SU-DHL-6 (cell line): ENCODE measurements around the gene CDK3.

ENCODE experiments used
- H2AFZ ChIP-seq: fragments of 200-600 bp; sonication (generic); 2 replicates; pipeline ENCODE4 v1.6.1; 2014; ENCODE audit warnings: low read depth, mild to moderate bottlenecking, moderate library complexity, mixed read lengths, antibody characterized with exemption, low read length; ENCODE audit not compliant: severe bottlenecking
- H3F3A ChIP-seq: fragments of 200-600 bp; shearing (Covaris generic); 2 replicates; pipeline ENCODE4 v1.6.0; 2016; ENCODE audit warnings: antibody characterized with exemption, mild to moderate bottlenecking; ENCODE audit not compliant: insufficient read depth
- H3K27ac ChIP-seq: fragments of 200-600 bp; sonication (generic); 2 replicates; pipeline ENCODE4 v1.5.1; 2016; ENCODE audit warnings: low read depth, mild to moderate bottlenecking, low read length, moderate library complexity, mixed read lengths
- H3K27me3 ChIP-seq: fragments of 200-600 bp; sonication (generic), shearing (Covaris generic); 2 replicates; pipeline ENCODE4 v1.6.0; 2014; ENCODE audit warnings: mild to moderate bottlenecking, low read length
- H3K36me3 ChIP-seq: fragments of 200-600 bp; sonication (generic); 2 replicates; pipeline ENCODE4 v1.6.1; 2014; ENCODE audit warnings: mild to moderate bottlenecking, low read length, mixed read lengths
- H3K4me2 ChIP-seq: fragments of 300-600, 200-600 bp; shearing (Covaris generic), sonication (generic); 2 replicates; pipeline ENCODE4 v1.6.0; 2014; ENCODE audit warnings: low read length, low read depth, mild to moderate bottlenecking; ENCODE audit not compliant: poor library complexity, severe bottlenecking
- H3K4me3 ChIP-seq: fragments of 200-600 bp; sonication (generic); 2 replicates; pipeline ENCODE4 v1.5.1; 2014; ENCODE audit warnings: antibody characterized with exemption, low read length, mild to moderate bottlenecking, mixed read lengths; ENCODE audit not compliant: insufficient read depth, poor library complexity, severe bottlenecking
- H3K79me2 ChIP-seq: fragments of 200-600 bp; sonication (generic); 2 replicates; pipeline ENCODE4 v1.6.1; 2014; ENCODE audit warnings: mild to moderate bottlenecking, low read length, moderate library complexity; ENCODE audit not compliant: insufficient read depth
- H3K9ac ChIP-seq: fragments of 200-600 bp; sonication (generic); 2 replicates; pipeline ENCODE4 v1.7.0; 2014; ENCODE audit warnings: mild to moderate bottlenecking, low read length
- H3K9me2 ChIP-seq: fragments of 200-600 bp; sonication (generic); replicated peaks from 2 replicates; pipeline ENCODE4 v1.6.1; 2014; ENCODE audit warnings: low read length; ENCODE audit not compliant: insufficient read depth
- H3K9me3 ChIP-seq: fragments of 200-600 bp; sonication (generic); 2 replicates; pipeline ENCODE4 v1.6.1; 2014; ENCODE audit warnings: low read length, mixed read lengths; ENCODE audit not compliant: insufficient read depth
- H4K20me1 ChIP-seq: fragments of 200-600 bp; sonication (generic); 2 replicates; pipeline ENCODE4 v1.6.1; 2014; ENCODE audit warnings: low read depth, mild to moderate bottlenecking, antibody characterized with exemption, low read length, moderate library complexity, mixed read lengths
- CTCF ChIP-seq: fragments of 200-600 bp; sonication (generic); IDR thresholded peaks from one replicate; pipeline ENCODE4 v1.5.1; 2017; ENCODE audit warnings: antibody characterized with exemption, mild to moderate bottlenecking, low read length, moderate library complexity; ENCODE audit not compliant: insufficient read depth, poor library complexity, severe bottlenecking
- EZH2phosphoT487 ChIP-seq: fragments of 200-600 bp; sonication (generic), shearing (Covaris generic); conservative IDR thresholded peaks from 2 replicates; pipeline ENCODE4 v1.6.1; 2018; ENCODE audit warnings: mild to moderate bottlenecking, antibody characterized with exemption, low read length, moderate library complexity, mixed read lengths

Gene CDK3

GRCh38 chr17:76027159-76027839 lies 26.6 kb downstream of the CDK3 start, which contains the start of gene EVPL:
Gene EVPL (minus strand): TSS chr17:76027306. CDS start chr17:76027198, 108 bp downstream.
- Histone ChIP-seq H3K27ac (no peak within 1 kb of the TSS), H3K9me3 (no peaks in the 10 kb centered on the region), H3F3A (no peaks in the 10 kb centered on the region), H2AFZ (no peak within 1 kb of the TSS), H3K4me2 (no peak within 1 kb of the TSS), H3K27me3 (no peaks in the 10 kb centered on the region), H3K79me2 (no peaks in the 10 kb centered on the region), H3K36me3 (no peaks in the 10 kb centered on the region), H3K9me2 (no peaks in the 10 kb centered on the region), H4K20me1 (no peaks in the 10 kb centered on the region), H3K9ac (no peak within 1 kb of the TSS), H3K4me3 (no peak within 1 kb of the TSS)
- no peak for TF ChIP-seq EZH2phosphoT487
- no peak for TF ChIP-seq CTCF

- no peaks in the 10 kb centered on the region for H3K27me3 ChIP-seq
- no peak overlapping the region for H3K4me3 ChIP-seq
- no peaks in the 10 kb centered on the region for H3K9me2 ChIP-seq
- H3K4me2 ChIP-seq = no peak overlapping the region
- no peak overlapping the region for H3K9ac ChIP-seq
- no peak overlapping the region for H2AFZ ChIP-seq
- no peaks in the 10 kb centered on the region for H3K9me3 ChIP-seq
- no peaks in the 10 kb centered on the region for H3K36me3 ChIP-seq
- H3K79me2 ChIP-seq = no peaks in the 10 kb centered on the region
- H4K20me1 ChIP-seq = no peaks in the 10 kb centered on the region
- H3K27ac ChIP-seq = no peak overlapping the region
- H3F3A ChIP-seq = no peaks in the 10 kb centered on the region
- TF ChIP-seq EZH2phosphoT487 (no peak), CTCF (no peak)
Measured at GRCh38 chr17:76032073-76032779, 31.6 kb downstream of the CDK3 start.

GRCh38 chr17:76032780-76033108 lies 32.1 kb downstream of the CDK3 start:
- Histone ChIP-seq H3K36me3 (no peaks in the 10 kb centered on the region), H3K4me3 (no peak overlapping the region), H3F3A (no peaks in the 10 kb centered on the region), H3K27ac (no peak overlapping the region), H3K27me3 (no peaks in the 10 kb centered on the region), H3K9ac (no peak overlapping the region), H4K20me1 (no peaks in the 10 kb centered on the region), H3K79me2 (no peaks in the 10 kb centered on the region), H2AFZ (no peak overlapping the region), H3K4me2 (no peak overlapping the region), H3K9me2 (no peaks in the 10 kb centered on the region), H3K9me3 (no peaks in the 10 kb centered on the region)
- no peak for TF ChIP-seq EZH2phosphoT487
- TF ChIP-seq CTCF = no peak
